Body of pancreas (tissue), 4 donors: Measurements from ENCODE around the gene WWOX.

Experiments
- CTCF ChIP-seq, 7 experiments: fragments of 450-650 bp in 4 of 7; fragments of 200-600 bp in 3 of 7; sonication (generic) in 3 of 7; IDR thresholded peaks; one replicate each; pipeline ENCODE4 v1.5.1; 2016 to 2019; ENCODE audit warnings: antibody characterized with exemption in 7 of 7
- POLR2A ChIP-seq, 3 donors: fragments of 450-650 bp; IDR thresholded peaks; one replicate each; pipeline ENCODE4 v1.6.1; 2016; ENCODE audit warnings: antibody characterized with exemption in 3 of 3, mild to moderate bottlenecking in 2 of 3

DNA sequence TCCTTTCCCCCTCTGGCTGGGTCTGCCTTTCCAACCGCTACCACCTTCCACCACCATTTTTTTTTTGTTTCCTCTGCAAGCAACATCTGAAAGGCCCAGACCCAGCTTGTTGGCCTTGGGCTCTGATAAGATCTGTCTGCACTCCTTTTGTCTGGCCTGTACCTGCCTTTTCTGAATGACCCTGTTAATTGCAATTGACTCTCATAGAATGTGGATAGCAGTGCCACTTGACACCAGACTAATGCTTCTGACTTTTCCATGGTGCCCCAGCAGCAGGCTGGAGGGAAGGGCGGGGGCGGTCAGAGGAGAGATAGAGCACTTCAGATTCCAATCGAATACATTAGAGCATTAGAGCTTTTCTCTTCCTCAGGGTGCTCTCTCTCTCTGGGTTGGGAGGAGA, 538.9 kb downstream of the WWOX start:
- TF ChIP-seq CTCF (IDR thresholded peaks at IDR 0.05) (no peak), POLR2A (IDR thresholded peaks at IDR 0.05) (no peak)
